ENCODE data around the gene KCNJ10. TPM values are rescaled to one million over a fixed set of nuclear protein-coding genes. Genes with fewer than 3 reads are reported as not detected.

The KCNJ10 gene
- total and polyA plus RNA-seq, 2 of the 13 experiments (the other 11 are each of a cell fraction or from before 2014, with no cell fraction given), result 4.4 to 10.3 TPM

- in situ Hi-C loops (cut with HindIII; ENCODE audit: extremely low pct_ligation_motif_present, low pct_unique_long_range_greater_than_20kb), result no loop called here
- peaks cover 68% of the 10 kb centered on the region for H3K4me1 ChIP-seq (ENCODE audit: insufficient read depth, low read length)
- no peak for TF ChIP-seq NFATC3 (CRISPR knock-in tag; IDR thresholded peaks at IDR 0.05)
- TF ChIP-seq ZNF331 (CRISPR knock-in tag; IDR thresholded peaks at IDR 0.05), result no peak
- no peak for TF ChIP-seq REPIN1 (CRISPR knock-in tag; IDR thresholded peaks at IDR 0.05; ENCODE audit: borderline replicate concordance, low read depth)
- TF ChIP-seq ZNF260 (CRISPR knock-in tag; IDR thresholded peaks at IDR 0.05; ENCODE audit: borderline replicate concordance, low read depth), result no peak
- no peak for TF ChIP-seq CENPX (CRISPR knock-in tag; IDR thresholded peaks at IDR 0.05)
- no peak for TF ChIP-seq HOXD1 (CRISPR knock-in tag; IDR thresholded peaks at IDR 0.05)
- TF ChIP-seq ZNF784 (CRISPR knock-in tag; IDR thresholded peaks at IDR 0.05; ENCODE audit: borderline replicate concordance), result no peak
- TF ChIP-seq ZNF597 (CRISPR knock-in tag; IDR thresholded peaks at IDR 0.05), result no peak
- intact Hi-C loops (cut with micrococcal nuclease; ENCODE audit: unreplicated experiment), result no loop called here
- DNase-seq (ENCODE audit: low spot score) (no peak), FAIRE-seq (no peak), ATAC-seq (no peak)
- H3K27me3 ChIP-seq (ENCODE audit: control insufficient read depth in 1 of 2, insufficient read depth in 2 of 2, low read length in 2 of 2), result no peaks in the 10 kb centered on the region
- H3K36me3 ChIP-seq (replicated peaks in 1 of 2; ENCODE audit: control insufficient read depth in 1 of 2, insufficient read depth in 2 of 2, low read length in 2 of 2), result peaks cover 6 to 7% of the 10 kb centered on the region in 2 experiments; a peak in 4 of 5 replicates
- H2AFZ ChIP-seq (ENCODE audit: low read length), result no peak overlapping the region
- H3K9ac ChIP-seq (ENCODE audit: insufficient read depth, low read depth, low read length), result peak overlapping the region; percentile 78; the same call in 1 of the 2 replicates
- 100% methylated on average over 2 of the region's 4 CpGs for WGBS (ENCODE audit: low lambda C conversion rate)
- peak overlapping the region in 2 of 3 experiments; percentile 78 to 85; a peak in 3 of 6 replicates for H3K4me3 ChIP-seq (replicated peaks in 1 of 3; ENCODE audit: insufficient read depth in 1 of 3, low read depth in 2 of 3, low read length in 3 of 3)
- H3K4me2 ChIP-seq (ENCODE audit: low read depth, low read length), result peak overlapping the region; percentile 90
- H3K9me3 ChIP-seq (ENCODE audit: low read length), result no peaks in the 10 kb centered on the region
- H3K27ac ChIP-seq (ENCODE audit: extremely low read length, insufficient read depth, low read length), result no peak overlapping the region
- POLR2A ChIA-PET, result interaction anchor here (1.6 kb wide), 1 partner anchor 9 kb away, joined by 3 read pairs; no protein-coding TSS in a partner anchor
- CTCF ChIA-PET (ENCODE audit: low intra/inter-chr PET ratio, low total read pairs), result no interaction called here
- H3K79me2 ChIP-seq (ENCODE audit: insufficient read depth, low read length), result peaks cover 18% of the 10 kb centered on the region
- no peaks in the 10 kb centered on the region for H4K20me1 ChIP-seq (ENCODE audit: insufficient read depth, low read length)
- BruUV-seq (replicated peaks), result no TSS peak
Observed at GRCh38 chr1:160096274-160097116, 26.5 kb upstream of the KCNJ10 start.

All from HepG2 (cell line).